T-helper 1 cell treated with Interleukin-12 subunit alpha and Interleukin-12 subunit beta and Interleukin-4 antibody, amounts not matched to agents 30 μg/mL and 1 μg/mL, for 36 hours (primary cell): Measurements from ENCODE around the gene RNH1.

Experiments used
- H3K27ac Mint-ChIP-seq: one replicate; pipeline ENCODE4 v1.8.0; 2021; ENCODE audit warnings: mild to moderate bottlenecking, mixed read lengths
- H3K27me3 Mint-ChIP-seq: one replicate; pipeline ENCODE4 v1.8.0; 2021; ENCODE audit warnings: low read depth, mixed read lengths
- H3K36me3 Mint-ChIP-seq: one replicate; pipeline ENCODE4 v1.8.0; 2021; ENCODE audit warnings: low read depth, mixed read lengths
- H3K4me1 Mint-ChIP-seq: one replicate; pipeline ENCODE4 v1.8.0; 2021; ENCODE audit warnings: low read depth, mixed read lengths
- H3K4me3 Mint-ChIP-seq: one replicate; pipeline ENCODE4 v1.8.0; 2021; ENCODE audit warnings: mild to moderate bottlenecking, moderate library complexity, mixed read lengths
- H3K9me3 Mint-ChIP-seq: one replicate; pipeline ENCODE4 v1.8.0; 2021; ENCODE audit warnings: mixed read lengths

RNH1 gene

GRCh38 chr11:544817-545166 lies 37.8 kb upstream of the RNH1 start:
- no peak overlapping the region for H3K4me3 Mint-ChIP-seq
- no peak overlapping the region for H3K27ac Mint-ChIP-seq
- H3K9me3 Mint-ChIP-seq: no peaks in the 10 kb centered on the region
- no peaks in the 10 kb centered on the region for H3K36me3 Mint-ChIP-seq
- H3K27me3 Mint-ChIP-seq: no peaks in the 10 kb centered on the region
- no peaks in the 10 kb centered on the region for H3K4me1 Mint-ChIP-seq

- H3K36me3 Mint-ChIP-seq: no peaks in the 10 kb centered on the region
- H3K4me1 Mint-ChIP-seq: no peaks in the 10 kb centered on the region
- no peak overlapping the region for H3K4me3 Mint-ChIP-seq
- H3K27me3 Mint-ChIP-seq: no peaks in the 10 kb centered on the region
- H3K27ac Mint-ChIP-seq: no peak overlapping the region
- H3K9me3 Mint-ChIP-seq: no peaks in the 10 kb centered on the region
These were observed 34.4 kb upstream of the RNH1 start for GRCh38 chr11:541433-541885.

DNA sequence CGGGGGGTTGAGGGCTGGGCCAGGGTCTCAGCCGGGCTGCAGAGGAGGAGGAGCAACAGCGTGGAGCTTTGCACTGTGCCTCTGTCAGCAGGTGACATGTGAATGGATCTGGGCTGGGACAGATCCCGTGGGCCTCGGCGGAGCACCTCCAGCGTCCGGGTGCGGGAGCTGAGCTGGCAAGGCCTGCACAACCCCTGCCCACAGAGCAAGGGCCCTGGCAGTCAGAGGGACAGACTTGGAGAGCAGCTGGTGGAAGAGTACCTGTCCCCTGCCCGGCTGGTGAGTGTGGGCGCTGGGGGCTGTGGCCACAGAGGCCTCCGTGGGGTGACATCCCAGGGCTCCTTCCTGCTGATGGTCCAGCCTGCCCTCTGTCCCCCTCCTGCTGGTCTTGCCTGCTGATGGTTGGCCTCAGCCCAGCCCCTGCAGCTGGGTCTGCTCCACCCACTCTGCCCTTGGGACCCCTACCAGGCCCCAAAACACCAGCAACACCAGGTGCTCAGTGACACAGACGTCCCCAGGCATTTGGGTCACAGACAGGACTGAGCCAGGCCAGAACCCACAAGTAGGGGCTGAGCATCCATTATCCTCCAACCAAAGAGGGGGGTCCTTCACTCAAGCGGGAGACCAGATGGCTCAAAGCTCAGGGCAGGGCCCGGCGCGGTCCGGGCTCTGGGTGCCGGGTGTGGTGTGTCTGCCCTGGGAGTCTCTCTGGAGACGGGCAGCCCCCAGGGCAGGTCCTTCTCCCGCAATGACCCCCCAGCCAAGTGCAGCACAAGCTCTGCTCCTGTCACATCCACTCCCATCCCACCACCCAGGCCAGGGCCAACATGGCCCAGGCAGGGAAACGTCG lies 33.8 kb upstream of the RNH1 start:
- peaks cover 3% of the 10 kb centered on the region for H3K4me1 Mint-ChIP-seq
- no peaks in the 10 kb centered on the region for H3K9me3 Mint-ChIP-seq
- peaks cover 3% of the 10 kb centered on the region for H3K27me3 Mint-ChIP-seq
- H3K4me3 Mint-ChIP-seq: no peak overlapping the region
- no peaks in the 10 kb centered on the region for H3K36me3 Mint-ChIP-seq
- H3K27ac Mint-ChIP-seq: no peak overlapping the region

GRCh38 chr11:539971-540481 lies 33.0 kb upstream of the RNH1 start:
- Mint-ChIP-seq H3K9me3 (no peaks in the 10 kb centered on the region), H3K27me3 (peaks cover 3% of the 10 kb centered on the region), H3K27ac (no peak overlapping the region)

GRCh38 chr11:538431-539051 lies 31.5 kb upstream of the RNH1 start:
- H3K4me3 Mint-ChIP-seq: no peak overlapping the region
- H3K36me3 Mint-ChIP-seq: no peaks in the 10 kb centered on the region
- no peaks in the 10 kb centered on the region for H3K9me3 Mint-ChIP-seq
- peaks cover 3% of the 10 kb centered on the region for H3K27me3 Mint-ChIP-seq
- H3K27ac Mint-ChIP-seq: no peak overlapping the region
- peaks cover 3% of the 10 kb centered on the region for H3K4me1 Mint-ChIP-seq

More at GRCh38 chr11:539971-540481, 33.0 kb upstream of the RNH1 start:
- Mint-ChIP-seq H3K4me3 (no peak overlapping the region), H3K36me3 (no peaks in the 10 kb centered on the region), H3K4me1 (peaks cover 3% of the 10 kb centered on the region)

DNA sequence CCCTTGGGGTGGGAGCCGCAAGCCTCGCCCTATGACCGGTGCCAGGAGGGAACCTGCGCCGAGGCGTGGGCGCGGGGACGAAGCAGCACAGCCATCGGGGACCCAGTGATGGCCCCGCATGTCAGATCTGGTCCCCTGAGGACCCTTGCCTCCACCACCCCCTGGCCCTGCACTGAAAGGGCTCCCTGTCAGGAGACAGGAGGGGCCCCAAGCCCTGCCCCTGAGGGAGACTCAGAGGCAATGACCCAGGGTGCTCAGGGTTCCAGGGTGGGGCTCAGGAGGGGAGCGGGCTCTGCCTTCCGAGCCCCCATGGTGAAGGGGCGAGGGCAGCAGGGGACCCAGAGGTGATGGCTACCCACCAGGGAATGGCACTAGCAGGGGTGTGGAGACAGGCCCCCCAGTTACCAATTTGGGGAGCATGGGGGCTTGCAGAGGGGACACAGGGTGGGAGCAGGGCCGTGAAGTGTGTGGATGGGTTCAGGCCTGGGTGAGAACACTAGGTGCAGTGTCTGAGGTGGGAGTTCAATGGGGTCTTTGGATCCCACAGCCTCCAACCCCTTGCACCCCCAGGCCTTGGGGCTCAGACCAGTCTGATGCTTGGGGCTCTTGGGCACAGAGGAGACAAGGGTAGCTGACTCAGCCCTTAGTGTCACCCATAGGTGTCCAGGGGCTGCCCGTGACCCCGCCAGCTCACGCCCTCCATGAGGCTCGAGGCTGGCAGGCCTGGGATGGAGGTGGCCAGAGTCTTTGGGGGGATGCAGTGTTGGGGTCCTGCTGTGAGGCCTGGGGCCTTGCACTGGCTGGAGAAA lies 30.8 kb upstream of the RNH1 start:
- Mint-ChIP-seq H3K36me3 (no peaks in the 10 kb centered on the region), H3K4me3 (no peak overlapping the region), H3K9me3 (no peaks in the 10 kb centered on the region), H3K4me1 (peaks cover 3% of the 10 kb centered on the region), H3K27me3 (peaks cover 3% of the 10 kb centered on the region), H3K27ac (peak overlapping the region; percentile 26)

DNA sequence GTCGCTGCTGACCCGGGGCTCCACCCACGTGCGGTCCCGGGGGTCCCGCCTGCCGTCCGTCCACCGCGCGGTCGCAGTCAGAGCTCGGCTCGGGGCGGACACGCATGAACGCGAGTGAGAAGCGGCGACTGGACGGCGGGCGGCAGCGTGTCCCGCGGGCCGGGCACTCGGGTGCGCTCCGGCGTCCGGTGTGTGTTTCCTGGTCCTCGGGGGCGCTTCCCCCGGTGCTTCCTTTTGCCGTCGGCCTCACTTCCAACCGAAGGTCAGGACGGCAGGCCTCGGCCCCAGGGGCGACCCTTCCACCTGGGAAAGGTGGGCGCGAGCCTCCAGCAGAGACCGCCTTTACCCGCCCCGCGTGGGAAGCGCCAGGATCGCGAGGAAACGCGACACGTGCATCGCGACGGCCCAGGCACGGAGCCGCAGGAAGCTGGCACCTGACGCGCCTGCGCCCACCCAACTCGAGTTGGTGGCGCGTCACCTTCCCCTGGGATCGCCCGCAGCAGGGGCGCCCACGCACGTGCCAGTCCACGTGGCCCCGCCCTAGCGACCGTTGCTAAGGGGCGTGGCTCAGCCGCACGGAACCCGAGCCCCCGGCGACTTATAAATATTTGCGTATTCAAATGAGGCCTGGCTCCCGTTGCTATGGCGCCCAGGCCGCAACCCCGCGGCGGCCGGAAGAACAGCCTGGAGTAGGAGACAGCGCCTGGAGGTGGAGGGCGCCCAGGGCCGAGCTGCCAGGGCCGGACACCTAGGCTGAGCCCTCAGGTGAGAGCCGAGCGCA lies 30.0 kb upstream of the RNH1 start, which contains the start of gene LRRC56:
Gene LRRC56, plus strand, starts transcription at position 687 of the 781 bp plus-strand sequence. CDS start 3,158 bp downstream, outside the sequence.
- Mint-ChIP-seq H3K4me1 (peaks cover 3% of the 10 kb centered on the region), H3K36me3 (no peaks in the 10 kb centered on the region), H3K27ac (peak within 1 kb of the TSS; percentile 85), H3K4me3 (peak within 1 kb of the TSS; percentile 87), H3K9me3 (no peaks in the 10 kb centered on the region), H3K27me3 (peaks cover 3% of the 10 kb centered on the region)

DNA sequence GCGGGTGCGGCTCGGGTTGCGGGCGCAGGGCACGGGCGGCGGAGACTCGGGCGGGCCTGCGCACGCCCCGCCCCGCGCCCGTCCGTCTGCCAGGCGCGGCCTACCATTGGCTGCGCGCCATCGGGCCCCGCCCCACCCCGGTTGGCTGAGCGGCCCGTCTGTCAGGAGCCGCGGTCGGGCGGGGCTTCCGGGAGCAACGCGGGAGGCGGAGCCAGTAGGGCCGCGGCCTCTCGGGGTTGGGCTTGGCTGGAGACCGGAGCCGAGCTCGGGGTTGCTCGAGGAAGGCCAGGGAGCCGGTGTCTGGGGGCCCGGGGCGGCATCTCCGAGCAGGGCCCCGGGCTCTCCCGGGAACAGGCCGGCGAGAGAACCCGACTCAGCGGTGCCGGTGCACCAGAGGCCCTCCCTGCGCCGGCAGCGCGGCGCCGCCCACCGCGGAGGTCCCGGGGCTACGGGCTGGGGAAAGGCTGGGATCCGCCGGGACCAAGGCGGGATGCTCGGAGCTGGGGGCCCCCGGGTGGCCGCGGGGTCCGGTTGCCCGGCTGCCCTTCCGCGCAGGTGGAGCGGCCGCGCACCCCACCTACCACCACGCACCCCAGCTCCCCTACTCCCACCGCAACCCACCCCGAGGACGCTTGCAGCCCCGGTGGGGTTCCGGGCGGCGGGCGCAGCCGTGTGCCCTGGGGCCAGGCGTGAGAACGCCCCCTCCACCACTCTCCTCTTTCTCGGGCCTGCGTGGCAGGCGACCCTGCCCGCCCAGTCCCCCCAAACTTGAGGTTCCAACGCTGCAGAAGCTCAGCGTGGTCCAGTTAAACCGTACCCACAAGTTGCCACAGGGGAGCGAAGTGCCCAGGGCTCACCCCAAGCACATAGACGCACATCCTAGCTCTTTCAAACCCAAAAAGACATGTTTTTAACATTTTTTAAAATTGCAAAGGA lies 28.7 kb upstream of the RNH1 start, which contains the start of gene HRAS:
Gene HRAS, minus strand, starts transcription at position 58 of the 936 bp plus-strand sequence.
- Mint-ChIP-seq H3K4me1 (peaks cover 3% of the 10 kb centered on the region), H3K27me3 (peaks cover 3% of the 10 kb centered on the region), H3K36me3 (no peaks in the 10 kb centered on the region), H3K9me3 (no peaks in the 10 kb centered on the region), H3K4me3 (peak within 1 kb of the TSS; percentile 87), H3K27ac (peak within 1 kb of the TSS; percentile 85)

DNA sequence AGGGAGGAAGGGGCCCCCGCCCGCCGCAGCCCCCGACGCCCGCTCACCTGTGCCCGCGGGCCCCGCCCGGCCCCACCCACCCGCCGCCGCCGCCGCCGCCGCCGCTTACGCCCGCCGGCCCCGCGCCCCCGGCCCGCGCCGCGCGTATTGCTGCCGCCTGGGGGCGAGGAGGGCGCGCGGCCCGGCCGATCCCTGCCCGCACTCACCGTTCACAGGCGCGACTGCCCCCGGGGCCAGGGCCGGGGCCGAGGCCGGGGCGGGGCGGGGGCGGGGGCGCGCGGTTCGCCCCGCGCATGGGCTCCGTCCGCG lies 28.1 kb upstream of the RNH1 start:
- Mint-ChIP-seq H3K27ac (no peak overlapping the region), H3K4me1 (peaks cover 3% of the 10 kb centered on the region), H3K27me3 (peaks cover 3% of the 10 kb centered on the region), H3K4me3 (no peak overlapping the region), H3K36me3 (no peaks in the 10 kb centered on the region), H3K9me3 (no peaks in the 10 kb centered on the region)

- Mint-ChIP-seq H3K4me1 (peaks cover 3% of the 10 kb centered on the region), H3K27ac (peak overlapping the region; percentile 31), H3K27me3 (peaks cover 3% of the 10 kb centered on the region), H3K36me3 (no peaks in the 10 kb centered on the region), H3K4me3 (peak overlapping the region; percentile 70), H3K9me3 (no peaks in the 10 kb centered on the region)
These were observed 27.6 kb upstream of the RNH1 start for GRCh38 chr11:534396-535209.

GRCh38 chr11:533586-534395 lies 26.7 kb upstream of the RNH1 start:
- no peaks in the 10 kb centered on the region for H3K36me3 Mint-ChIP-seq
- no peaks in the 10 kb centered on the region for H3K9me3 Mint-ChIP-seq
- peak overlapping the region; percentile 70 for H3K4me3 Mint-ChIP-seq
- H3K4me1 Mint-ChIP-seq: peaks cover 3% of the 10 kb centered on the region
- no peak overlapping the region for H3K27ac Mint-ChIP-seq
- peaks cover 3% of the 10 kb centered on the region for H3K27me3 Mint-ChIP-seq
